HUES48 (cell line): ENCODE results near the gene TRPC4AP.
"Not testable (repeated sequence)": the region's sequence is repeated elsewhere in the genome, so short reads cannot be mapped to it uniquely, and the experiment has no call there.

Source experiments
- H3K27ac ChIP-seq: one replicate; pipeline ENCODE4 v1.7.0; 2013; ENCODE audit warnings: low read depth, low read length, inconsistent platforms
- H3K27me3 ChIP-seq: 2 replicates; pipeline ENCODE4 v1.6.1; 2013; ENCODE audit warnings: mild to moderate bottlenecking, low read length; ENCODE audit not compliant: control insufficient read depth, insufficient read depth
- H3K36me3 ChIP-seq: 2 replicates; pipeline ENCODE4 v1.6.1; 2013; ENCODE audit warnings: low read length; ENCODE audit not compliant: control insufficient read depth, insufficient read depth
- H3K4me1 ChIP-seq: 2 replicates; pipeline ENCODE4 v1.6.1; 2013; ENCODE audit warnings: mild to moderate bottlenecking, low read length; ENCODE audit not compliant: control insufficient read depth, insufficient read depth
- H3K4me3 ChIP-seq: 2 replicates; pipeline ENCODE4 v1.5.1; 2013; ENCODE audit warnings: mild to moderate bottlenecking, low read depth, low read length
- H3K9ac ChIP-seq: 2 replicates; pipeline ENCODE4 v1.6.1; 2013; ENCODE audit warnings: mild to moderate bottlenecking, low read depth, low read length, moderate library complexity
- H3K9me3 ChIP-seq: 2 replicates; pipeline ENCODE4 v1.6.1; 2013; ENCODE audit warnings: low read length; ENCODE audit not compliant: control insufficient read depth, insufficient read depth

Gene TRPC4AP

GRCh38 chr20:35054814-35055213 is 37.8 kb downstream of the TRPC4AP start:
- Histone ChIP-seq H3K36me3 (peaks cover 36% of the 10 kb centered on the region), H3K9me3 (no peaks in the 10 kb centered on the region), H3K9ac (no peak overlapping the region), H3K4me3 (no peak overlapping the region), H3K27me3 (no peaks in the 10 kb centered on the region), H3K27ac (no peak overlapping the region), H3K4me1 (no peaks in the 10 kb centered on the region; the same call in 1 of the 2 replicates)

- not testable (repeated sequence) for H3K27me3 ChIP-seq, H3K9me3 ChIP-seq, H3K4me3 ChIP-seq, H3K4me1 ChIP-seq, H3K9ac ChIP-seq, H3K27ac ChIP-seq
- H3K36me3 ChIP-seq = peaks cover 56% of the 10 kb centered on the region
Observed at GRCh38 chr20:35052616-35053015, 40.0 kb downstream of the TRPC4AP start.

GRCh38 chr20:35049776-35050352 is 42.7 kb downstream of the TRPC4AP start:
- peaks cover 68% of the 10 kb centered on the region for H3K36me3 ChIP-seq
- H3K4me3 ChIP-seq = no peak overlapping the region
- H3K9me3 ChIP-seq = no peaks in the 10 kb centered on the region
- no peak overlapping the region for H3K9ac ChIP-seq
- H3K27me3 ChIP-seq = no peaks in the 10 kb centered on the region
- H3K27ac ChIP-seq = no peak overlapping the region
- H3K4me1 ChIP-seq = no peaks in the 10 kb centered on the region; the same call in 1 of the 2 replicates

- Histone ChIP-seq H3K9me3 (no peaks in the 10 kb centered on the region), H3K27ac (no peak overlapping the region), H3K4me1 (no peaks in the 10 kb centered on the region; the same call in 1 of the 2 replicates), H3K4me3 (no peak overlapping the region), H3K9ac (no peak overlapping the region), H3K27me3 (no peaks in the 10 kb centered on the region), H3K36me3 (peaks cover 67% of the 10 kb centered on the region)
Observed at GRCh38 chr20:35048739-35049138, 43.9 kb downstream of the TRPC4AP start.

GRCh38 chr20:35042268-35042667 is 50.3 kb downstream of the TRPC4AP start:
- no peaks in the 10 kb centered on the region for H3K27me3 ChIP-seq
- H3K4me1 ChIP-seq = no peaks in the 10 kb centered on the region
- H3K9ac ChIP-seq = no peak overlapping the region
- peaks cover 76% of the 10 kb centered on the region for H3K36me3 ChIP-seq
- no peak overlapping the region for H3K4me3 ChIP-seq
- H3K9me3 ChIP-seq = no peaks in the 10 kb centered on the region
- H3K27ac ChIP-seq = no peak overlapping the region

- H3K9ac ChIP-seq = no peak overlapping the region
- H3K4me1 ChIP-seq = no peaks in the 10 kb centered on the region
- no peaks in the 10 kb centered on the region for H3K9me3 ChIP-seq
- H3K4me3 ChIP-seq = no peak overlapping the region
- H3K27ac ChIP-seq = no peak overlapping the region
- peaks cover 68% of the 10 kb centered on the region for H3K36me3 ChIP-seq
- no peaks in the 10 kb centered on the region for H3K27me3 ChIP-seq
Observed at GRCh38 chr20:35040646-35041045, 52.0 kb downstream of the TRPC4AP start.

- H3K27me3 ChIP-seq = no peaks in the 10 kb centered on the region
- H3K9me3 ChIP-seq = no peaks in the 10 kb centered on the region
- H3K9ac ChIP-seq = no peak overlapping the region
- no peak overlapping the region for H3K27ac ChIP-seq
- no peak overlapping the region for H3K4me3 ChIP-seq
- H3K36me3 ChIP-seq = peaks cover 70% of the 10 kb centered on the region
- no peaks in the 10 kb centered on the region for H3K4me1 ChIP-seq
Observed at GRCh38 chr20:35039846-35040489, 52.6 kb downstream of the TRPC4AP start.

GRCh38 chr20:35039146-35039545 is 53.5 kb downstream of the TRPC4AP start:
- no peak overlapping the region for H3K27ac ChIP-seq
- H3K4me1 ChIP-seq = no peaks in the 10 kb centered on the region
- H3K36me3 ChIP-seq = peaks cover 72% of the 10 kb centered on the region
- no peaks in the 10 kb centered on the region for H3K27me3 ChIP-seq
- H3K9me3 ChIP-seq = no peaks in the 10 kb centered on the region
- no peak overlapping the region for H3K4me3 ChIP-seq
- no peak overlapping the region for H3K9ac ChIP-seq

GRCh38 chr20:35034145-35034544 is 58.5 kb downstream of the TRPC4AP start:
- Histone ChIP-seq H3K27ac (no peak overlapping the region), H3K4me1 (no peaks in the 10 kb centered on the region), H3K36me3 (peaks cover 66% of the 10 kb centered on the region), H3K4me3 (no peak overlapping the region), H3K27me3 (no peaks in the 10 kb centered on the region), H3K9ac (no peak overlapping the region), H3K9me3 (no peaks in the 10 kb centered on the region)

- peaks cover 78% of the 10 kb centered on the region for H3K36me3 ChIP-seq
- H3K27me3 ChIP-seq = no peaks in the 10 kb centered on the region
- no peaks in the 10 kb centered on the region for H3K4me1 ChIP-seq
- H3K9ac ChIP-seq = no peak overlapping the region
- H3K9me3 ChIP-seq = no peaks in the 10 kb centered on the region
- H3K27ac ChIP-seq = no peak overlapping the region
- H3K4me3 ChIP-seq = no peak overlapping the region
Observed at GRCh38 chr20:35030136-35030535, 62.5 kb downstream of the TRPC4AP start.

- Histone ChIP-seq H3K36me3 (peaks cover 81% of the 10 kb centered on the region), H3K9ac (no peak overlapping the region), H3K27ac (no peak overlapping the region), H3K4me1 (no peaks in the 10 kb centered on the region), H3K27me3 (no peaks in the 10 kb centered on the region), H3K9me3 (no peaks in the 10 kb centered on the region), H3K4me3 (no peak overlapping the region)
Observed at GRCh38 chr20:35027301-35027700, 65.3 kb downstream of the TRPC4AP start.
